ENCODE measurements around the gene CRABP1.

The CRABP1 gene

GRCh38 chr15:78347586-78348543 is 7.7 kb downstream of the CRABP1 start:
- no peak for DNase-seq

GRCh38 chr15:78350058-78350457 is 9.9 kb downstream of the CRABP1 start:
- DNase-seq, result no peak

GRCh38 chr15:78351539-78351938 is 11.4 kb downstream of the CRABP1 start:
- DNase-seq, result no peak

GRCh38 chr15:78353093-78353492 is 12.9 kb downstream of the CRABP1 start:
- no peak for DNase-seq

- DNase-seq, result no peak
Observed at GRCh38 chr15:78355177-78355576, 15.0 kb downstream of the CRABP1 start.

- DNase-seq, result no peak
Observed at GRCh38 chr15:78358102-78358870, 18.1 kb downstream of the CRABP1 start.

- no peak for DNase-seq
Observed at GRCh38 chr15:78359041-78359808, 19.1 kb downstream of the CRABP1 start.

GRCh38 chr15:78360367-78360801 is 20.2 kb downstream of the CRABP1 start:
- DNase-seq, result no peak

GRCh38 chr15:78360958-78361718 is 21.0 kb downstream of the CRABP1 start:
- no peak for DNase-seq

- no peak for DNase-seq
Observed at GRCh38 chr15:78361771-78362506, 21.8 kb downstream of the CRABP1 start.

- DNase-seq, result no peak
Observed at GRCh38 chr15:78362716-78363380, 22.7 kb downstream of the CRABP1 start.

- DNase-seq, result no peak
Observed at GRCh38 chr15:78363381-78363734, 23.2 kb downstream of the CRABP1 start.

- DNase-seq, result no peak
Observed at GRCh38 chr15:78364233-78364632, 24.1 kb downstream of the CRABP1 start.

- DNase-seq, result no peak
Observed at GRCh38 chr15:78365917-78366316, 25.8 kb downstream of the CRABP1 start.

GRCh38 chr15:78366342-78366741 is 26.2 kb downstream of the CRABP1 start:
- DNase-seq, result no peak

- no peak for DNase-seq
Observed at GRCh38 chr15:78368651-78369050, 28.5 kb downstream of the CRABP1 start.

GRCh38 chr15:78369161-78369560 is 29.0 kb downstream of the CRABP1 start:
- DNase-seq, result no peak

GRCh38 chr15:78370013-78370412 is 29.9 kb downstream of the CRABP1 start:
- DNase-seq, result no peak

- no peak for DNase-seq
Observed at GRCh38 chr15:78372880-78373279, 32.7 kb downstream of the CRABP1 start.

GRCh38 chr15:78374436-78375393 is 34.6 kb downstream of the CRABP1 start:
- DNase-seq, result no peak

Data from T-helper 9 cell (primary cell).